Measurements from ENCODE around the gene NIN.

The NIN gene

DNA sequence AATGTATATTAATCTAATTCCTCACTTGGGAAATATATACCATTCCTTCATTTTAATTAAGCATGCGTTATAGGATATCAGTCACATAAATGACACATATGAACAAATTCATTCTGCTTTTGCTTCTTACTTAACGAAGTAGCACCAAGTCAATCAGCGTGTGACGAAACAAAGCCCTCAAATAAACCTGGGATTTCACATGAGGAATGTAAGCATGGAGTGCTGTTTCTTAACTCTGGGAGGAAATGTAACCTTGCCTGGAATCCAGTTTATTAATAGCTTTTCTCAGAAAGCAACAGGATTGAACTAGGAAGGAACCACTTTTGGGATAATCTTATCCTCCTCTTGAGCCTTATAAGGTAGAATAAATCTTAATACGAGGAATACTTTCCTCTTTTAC is 72.0 kb downstream of the NIN start:
- no peak for DNase-seq (ENCODE audit: low read depth in 2 of 2)
- no peak for TF ChIP-seq CTCF (IDR thresholded peaks at IDR 0.05; ENCODE audit: low read depth, low read length)
- no peak overlapping the region for H3K4me3 ChIP-seq (replicated peaks in 1 of 2; ENCODE audit: low read depth in 2 of 2, low read length in 2 of 2)

DNA sequence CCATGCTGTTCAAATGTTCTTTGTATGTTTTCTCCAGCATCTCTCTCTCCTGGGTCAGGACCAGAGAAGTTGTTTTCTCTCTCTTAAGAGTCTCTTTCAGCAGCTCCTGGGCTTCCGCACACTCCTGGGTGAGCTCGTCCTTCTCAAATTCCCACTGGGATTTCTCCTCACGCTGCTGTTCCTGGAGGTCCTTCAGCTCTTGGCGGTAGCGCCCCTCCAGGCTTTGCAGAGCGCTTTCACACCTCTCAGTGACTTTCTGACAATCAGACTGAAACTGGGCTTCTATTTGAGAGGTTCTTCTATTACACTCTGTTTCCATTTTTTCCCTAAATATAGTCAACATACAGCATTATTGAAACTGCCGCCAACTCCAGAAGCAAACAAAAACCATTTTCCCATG is 72.7 kb downstream of the NIN start:
- TF ChIP-seq CTCF (IDR thresholded peaks at IDR 0.05; ENCODE audit: low read depth, low read length): no peak
- H3K4me3 ChIP-seq (replicated peaks in 1 of 2; ENCODE audit: low read depth in 2 of 2, low read length in 2 of 2): no peak overlapping the region
- no peak for DNase-seq (ENCODE audit: low read depth in 2 of 2)

DNA sequence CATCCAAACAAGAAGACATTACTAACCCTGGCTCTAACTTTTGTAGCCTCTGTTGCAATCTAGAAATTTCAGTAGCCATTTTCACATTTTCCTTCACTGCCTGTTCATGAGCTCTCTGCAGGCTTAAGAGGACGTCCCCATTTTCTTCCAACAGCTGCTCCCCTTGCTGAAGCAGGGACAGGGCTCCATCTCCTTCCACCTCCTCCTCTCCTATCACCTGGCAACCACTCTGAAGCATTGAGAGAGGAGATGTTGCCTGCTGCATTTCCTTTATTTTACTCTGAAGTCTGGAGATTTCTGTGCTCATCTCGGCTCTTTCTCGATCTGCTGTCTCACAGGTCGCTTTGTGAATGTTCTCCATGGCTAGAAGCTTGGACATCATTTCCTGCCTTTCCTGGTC is 73.3 kb downstream of the NIN start:
- H3K4me3 ChIP-seq (replicated peaks in 1 of 2; ENCODE audit: low read depth in 2 of 2, low read length in 2 of 2): no peak overlapping the region
- no peak for TF ChIP-seq CTCF (IDR thresholded peaks at IDR 0.05; ENCODE audit: low read depth, low read length)
- DNase-seq (ENCODE audit: low read depth in 2 of 2): no peak

DNA sequence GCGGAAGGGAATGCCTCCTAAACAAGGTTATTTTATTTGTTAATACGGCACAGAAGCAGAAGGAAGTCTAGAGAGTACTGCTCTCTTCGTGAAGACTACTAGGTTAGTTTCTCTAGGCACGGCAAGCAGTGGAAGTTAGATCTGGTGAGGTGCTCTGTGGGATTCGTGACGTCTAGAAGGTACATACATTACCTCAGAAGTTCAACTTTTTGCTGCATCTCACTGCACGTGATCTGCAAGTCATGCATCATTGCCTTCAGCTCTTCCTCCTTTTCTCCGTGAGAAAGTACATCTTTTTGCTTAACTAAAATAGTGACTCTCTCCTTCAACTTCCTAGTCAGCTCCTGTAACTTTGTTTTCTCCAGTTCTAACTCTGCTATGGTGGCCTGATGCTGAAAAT is 74.7 kb downstream of the NIN start:
- TF ChIP-seq CTCF (IDR thresholded peaks at IDR 0.05; ENCODE audit: low read depth, low read length): no peak
- no peak overlapping the region for H3K4me3 ChIP-seq (replicated peaks in 1 of 2; ENCODE audit: low read depth in 2 of 2, low read length in 2 of 2)
- no peak for DNase-seq (ENCODE audit: low read depth in 2 of 2)

GRCh38 chr14:50750323-50750722 is 80.6 kb downstream of the NIN start:
- no peak for TF ChIP-seq CTCF (IDR thresholded peaks at IDR 0.05; ENCODE audit: low read depth, low read length)
- no peak overlapping the region for H3K4me3 ChIP-seq (replicated peaks in 1 of 2; ENCODE audit: low read depth in 2 of 2, low read length in 2 of 2)
- DNase-seq (ENCODE audit: low read depth in 2 of 2): no peak

GRCh38 chr14:50745401-50746058 is 85.4 kb downstream of the NIN start:
- no peak for TF ChIP-seq CTCF (IDR thresholded peaks at IDR 0.05; ENCODE audit: low read depth, low read length)

GRCh38 chr14:50744231-50744630 is 86.7 kb downstream of the NIN start:
- TF ChIP-seq CTCF (IDR thresholded peaks at IDR 0.05; ENCODE audit: low read depth, low read length): no peak
- DNase-seq (ENCODE audit: low read depth in 2 of 2): no peak
- H3K4me3 ChIP-seq (replicated peaks in 1 of 2; ENCODE audit: low read depth in 2 of 2, low read length in 2 of 2): no peak overlapping the region

More at GRCh38 chr14:50745401-50746058, 85.4 kb downstream of the NIN start:
- H3K4me3 ChIP-seq (replicated peaks in 1 of 2; ENCODE audit: low read depth in 2 of 2, low read length in 2 of 2): no peak overlapping the region
- no peak for DNase-seq (ENCODE audit: low read depth in 2 of 2)
